T-helper 1 cell (primary cell): Measurements from ENCODE around the gene STAMBPL1.
"Not testable (repeated sequence)": the region's sequence is repeated elsewhere in the genome, so short reads cannot be mapped to it uniquely, and the experiment has no call there.

Experiments used
- DNase-seq, 5 donors: peaks; one replicate each; pipeline ENCODE4 v3.0.0-alpha.2; 2012 to 2020

Gene STAMBPL1

GRCh38 chr10:88922041-88922440 lies 42.0 kb downstream of the STAMBPL1 start:
- DNase-seq: no peak

GRCh38 chr10:88923520-88923919 lies 43.5 kb downstream of the STAMBPL1 start:
- DNase-seq: no peak

- DNase-seq: no peak
These were observed 46.7 kb downstream of the STAMBPL1 start for GRCh38 chr10:88926566-88927415.

- no peak for DNase-seq
These were observed 47.3 kb downstream of the STAMBPL1 start for GRCh38 chr10:88927416-88927690.

GRCh38 chr10:88928254-88928653 lies 48.2 kb downstream of the STAMBPL1 start:
- DNase-seq: no peak

- DNase-seq: no peak
These were observed 51.5 kb downstream of the STAMBPL1 start for GRCh38 chr10:88931548-88931947.

- not testable (repeated sequence) for DNase-seq
These were observed 52.0 kb downstream of the STAMBPL1 start for GRCh38 chr10:88932029-88932428.

GRCh38 chr10:88932539-88933256 lies 52.7 kb downstream of the STAMBPL1 start:
- DNase-seq: peak in 3 of 5 donors; percentile 8 to 65 (median 31)

GRCh38 chr10:88933564-88933963 lies 53.5 kb downstream of the STAMBPL1 start:
- DNase-seq: no peak

- DNase-seq: peak; percentile 31 to 81 (median 59)
These were observed 55.0 kb downstream of the STAMBPL1 start for GRCh38 chr10:88934900-88935672.

GRCh38 chr10:88936656-88937055 lies 56.6 kb downstream of the STAMBPL1 start:
- no peak for DNase-seq

GRCh38 chr10:88938039-88938438 lies 58.0 kb downstream of the STAMBPL1 start:
- DNase-seq: no peak

GRCh38 chr10:88938938-88939337 lies 58.9 kb downstream of the STAMBPL1 start:
- DNase-seq: no peak

GRCh38 chr10:88941026-88941425 lies 61.0 kb downstream of the STAMBPL1 start:
- no peak for DNase-seq

- DNase-seq: no peak
These were observed 63.7 kb downstream of the STAMBPL1 start for GRCh38 chr10:88943778-88944177.

- no peak for DNase-seq
These were observed 64.8 kb downstream of the STAMBPL1 start for GRCh38 chr10:88944813-88945212.

- no peak for DNase-seq
These were observed 66.2 kb downstream of the STAMBPL1 start for GRCh38 chr10:88946200-88946599.

- DNase-seq: no peak
These were observed 67.0 kb downstream of the STAMBPL1 start for GRCh38 chr10:88946965-88947590.

GRCh38 chr10:88949051-88949450 lies 69.0 kb downstream of the STAMBPL1 start:
- DNase-seq: no peak

- no peak for DNase-seq
These were observed 70.1 kb downstream of the STAMBPL1 start for GRCh38 chr10:88949912-88950837.

- DNase-seq: no peak
These were observed 72.6 kb downstream of the STAMBPL1 start, which contains the start of gene ACTA2 for GRCh38 chr10:88952647-88953111. Gene ACTA2, minus strand, starts transcription at chr10:88952773. Its CDS starts 3,843 bp downstream, at chr10:88948930.

- no peak for DNase-seq
These were observed 73.6 kb downstream of the STAMBPL1 start for GRCh38 chr10:88953662-88954061.
